Measurements from ENCODE around the gene PIGH. TPM values are rescaled to one million over a fixed set of nuclear protein-coding genes. Genes with fewer than 3 reads are reported as not detected.

Gene PIGH
- polyA plus RNA-seq, 1 donor from 2014 or later: 91.8 TPM

GRCh38 chr14:67569651-67570290, 30.3 kb downstream of the PIGH start:
- Histone ChIP-seq H3K27ac (ENCODE audit: low read length) (no peak overlapping the region), H3K36me3 (ENCODE audit: insufficient read depth, low read length) (no peaks in the 10 kb centered on the region), H3K4me3 (ENCODE audit: low read length) (no peak overlapping the region), H3K79me2 (replicated peaks; ENCODE audit: insufficient read depth, low read length) (no peaks in the 10 kb centered on the region), H3K27me3 (ENCODE audit: insufficient read depth, low read depth, low read length) (no peaks in the 10 kb centered on the region), H3F3A (ENCODE audit: insufficient read depth, low read length, poor library complexity, severe bottlenecking) (no peaks in the 10 kb centered on the region), H3K4me2 (ENCODE audit: low read length) (no peak overlapping the region), H3K9ac (ENCODE audit: low read length) (no peak overlapping the region), H4K20me1 (ENCODE audit: insufficient read depth) (no peaks in the 10 kb centered on the region), H3K9me3 (ENCODE audit: low read length) (no peaks in the 10 kb centered on the region), H2AFZ (ENCODE audit: low read depth, low read length) (no peak overlapping the region), H3K9me2 (ENCODE audit: insufficient read depth, low read length) (no peaks in the 10 kb centered on the region)
- TF ChIP-seq MXI1 (conservative IDR thresholded peaks at IDR 0.05; ENCODE audit: poor library complexity, severe bottlenecking) (no peak), EP300 (conservative IDR thresholded peaks at IDR 0.05; ENCODE audit: poor library complexity, severe bottlenecking) (no peak), RAD21 (conservative IDR thresholded peaks at IDR 0.05) (no peak), SMC3 (conservative IDR thresholded peaks at IDR 0.05; ENCODE audit: poor library complexity) (no peak), TAF1 (IDR thresholded peaks at IDR 0.05; ENCODE audit: low read depth) (no peak), EZH2 (IDR thresholded peaks at IDR 0.05; ENCODE audit: borderline replicate concordance, insufficient read depth, low read length, poor library complexity, severe bottlenecking) (no peak), POLR2AphosphoS5 (IDR thresholded peaks at IDR 0.05) (no peak)
- TF ChIP-seq, protein P1, sequence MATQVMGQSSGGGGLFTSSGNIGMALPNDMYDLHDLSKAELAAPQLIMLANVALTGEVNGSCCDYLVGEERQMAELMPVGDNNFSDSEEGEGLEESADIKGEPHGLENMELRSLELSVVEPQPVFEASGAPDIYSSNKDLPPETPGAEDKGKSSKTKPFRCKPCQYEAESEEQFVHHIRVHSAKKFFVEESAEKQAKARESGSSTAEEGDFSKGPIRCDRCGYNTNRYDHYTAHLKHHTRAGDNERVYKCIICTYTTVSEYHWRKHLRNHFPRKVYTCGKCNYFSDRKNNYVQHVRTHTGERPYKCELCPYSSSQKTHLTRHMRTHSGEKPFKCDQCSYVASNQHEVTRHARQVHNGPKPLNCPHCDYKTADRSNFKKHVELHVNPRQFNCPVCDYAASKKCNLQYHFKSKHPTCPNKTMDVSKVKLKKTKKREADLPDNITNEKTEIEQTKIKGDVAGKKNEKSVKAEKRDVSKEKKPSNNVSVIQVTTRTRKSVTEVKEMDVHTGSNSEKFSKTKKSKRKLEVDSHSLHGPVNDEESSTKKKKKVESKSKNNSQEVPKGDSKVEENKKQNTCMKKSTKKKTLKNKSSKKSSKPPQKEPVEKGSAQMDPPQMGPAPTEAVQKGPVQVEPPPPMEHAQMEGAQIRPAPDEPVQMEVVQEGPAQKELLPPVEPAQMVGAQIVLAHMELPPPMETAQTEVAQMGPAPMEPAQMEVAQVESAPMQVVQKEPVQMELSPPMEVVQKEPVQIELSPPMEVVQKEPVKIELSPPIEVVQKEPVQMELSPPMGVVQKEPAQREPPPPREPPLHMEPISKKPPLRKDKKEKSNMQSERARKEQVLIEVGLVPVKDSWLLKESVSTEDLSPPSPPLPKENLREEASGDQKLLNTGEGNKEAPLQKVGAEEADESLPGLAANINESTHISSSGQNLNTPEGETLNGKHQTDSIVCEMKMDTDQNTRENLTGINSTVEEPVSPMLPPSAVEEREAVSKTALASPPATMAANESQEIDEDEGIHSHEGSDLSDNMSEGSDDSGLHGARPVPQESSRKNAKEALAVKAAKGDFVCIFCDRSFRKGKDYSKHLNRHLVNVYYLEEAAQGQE (IDR thresholded peaks at IDR 0.05; ENCODE audit: borderline replicate concordance): no peak
- TF ChIP-seq, protein P2, sequence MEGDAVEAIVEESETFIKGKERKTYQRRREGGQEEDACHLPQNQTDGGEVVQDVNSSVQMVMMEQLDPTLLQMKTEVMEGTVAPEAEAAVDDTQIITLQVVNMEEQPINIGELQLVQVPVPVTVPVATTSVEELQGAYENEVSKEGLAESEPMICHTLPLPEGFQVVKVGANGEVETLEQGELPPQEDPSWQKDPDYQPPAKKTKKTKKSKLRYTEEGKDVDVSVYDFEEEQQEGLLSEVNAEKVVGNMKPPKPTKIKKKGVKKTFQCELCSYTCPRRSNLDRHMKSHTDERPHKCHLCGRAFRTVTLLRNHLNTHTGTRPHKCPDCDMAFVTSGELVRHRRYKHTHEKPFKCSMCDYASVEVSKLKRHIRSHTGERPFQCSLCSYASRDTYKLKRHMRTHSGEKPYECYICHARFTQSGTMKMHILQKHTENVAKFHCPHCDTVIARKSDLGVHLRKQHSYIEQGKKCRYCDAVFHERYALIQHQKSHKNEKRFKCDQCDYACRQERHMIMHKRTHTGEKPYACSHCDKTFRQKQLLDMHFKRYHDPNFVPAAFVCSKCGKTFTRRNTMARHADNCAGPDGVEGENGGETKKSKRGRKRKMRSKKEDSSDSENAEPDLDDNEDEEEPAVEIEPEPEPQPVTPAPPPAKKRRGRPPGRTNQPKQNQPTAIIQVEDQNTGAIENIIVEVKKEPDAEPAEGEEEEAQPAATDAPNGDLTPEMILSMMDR (IDR thresholded peaks at IDR 0.05; ENCODE audit: poor library complexity, severe bottlenecking): no peak

DNA sequence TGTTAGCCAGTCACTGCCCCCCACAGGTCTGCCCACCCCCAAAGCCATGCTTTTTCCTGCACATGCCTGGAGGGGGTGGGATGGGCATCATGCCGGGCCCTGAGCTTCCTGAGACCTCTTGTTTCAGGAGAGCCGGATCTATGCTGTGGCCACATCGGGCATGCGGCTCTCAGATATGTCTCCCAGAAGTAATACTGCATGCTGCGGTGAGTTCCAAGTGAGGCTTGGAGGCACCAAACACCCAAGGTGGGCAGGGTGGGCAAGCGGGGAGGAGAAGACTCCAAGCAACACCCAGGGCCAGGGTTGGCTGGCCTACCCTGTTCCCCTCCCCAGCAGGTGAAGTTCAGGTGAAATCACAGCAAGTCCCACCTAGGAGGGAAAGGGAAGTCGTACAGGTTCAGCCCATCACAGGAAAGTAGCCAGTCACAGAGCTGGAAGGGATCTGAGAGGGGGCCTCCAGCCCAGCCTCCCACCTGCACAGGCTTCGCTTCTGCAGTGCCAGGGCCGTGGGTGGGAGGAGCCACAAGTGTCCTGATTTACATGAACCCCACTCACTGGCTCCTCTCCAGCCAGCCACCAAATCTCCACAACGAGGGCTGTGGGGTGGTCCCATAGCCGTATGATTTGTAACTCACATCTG, 30.9 kb downstream of the PIGH start:
- Histone ChIP-seq H3K9me3 (ENCODE audit: low read length) (no peaks in the 10 kb centered on the region), H3K27ac (ENCODE audit: low read length) (no peak overlapping the region), H3K9me2 (ENCODE audit: insufficient read depth, low read length) (no peaks in the 10 kb centered on the region), H3K4me2 (ENCODE audit: low read length) (no peak overlapping the region), H3K4me3 (ENCODE audit: low read length) (no peak overlapping the region), H3K9ac (ENCODE audit: low read length) (no peak overlapping the region), H3K27me3 (ENCODE audit: insufficient read depth, low read depth, low read length) (no peaks in the 10 kb centered on the region), H3K79me2 (replicated peaks; ENCODE audit: insufficient read depth, low read length) (no peaks in the 10 kb centered on the region), H4K20me1 (ENCODE audit: insufficient read depth) (no peaks in the 10 kb centered on the region), H2AFZ (ENCODE audit: low read depth, low read length) (no peak overlapping the region), H3F3A (ENCODE audit: insufficient read depth, low read length, poor library complexity, severe bottlenecking) (no peaks in the 10 kb centered on the region), H3K36me3 (ENCODE audit: insufficient read depth, low read length) (no peaks in the 10 kb centered on the region)
- no peak for TF ChIP-seq TAF1 (IDR thresholded peaks at IDR 0.05; ENCODE audit: low read depth)
- TF ChIP-seq POLR2AphosphoS5 (IDR thresholded peaks at IDR 0.05): no peak
- TF ChIP-seq RAD21 (conservative IDR thresholded peaks at IDR 0.05): no peak
